SK-N-SH (cell line): ENCODE results near the gene KCTD17. TPM values are rescaled to one million over a fixed set of nuclear protein-coding genes. Genes with fewer than 3 reads are reported as not detected.

Experiments
- CTCF ChIA-PET: fragments of 300-600, 350-600 bp; formaldehyde crosslinking; extraction: SDS; loops from one replicate; lab custom pipeline; 2021; lab: Yijun Ruan, JAX
- POLR2A ChIA-PET: fragments of 350-600 bp; sonication (Branson Sonifier 250); formaldehyde crosslinking; extraction: SDS; loops from one replicate; lab custom pipeline; 2020; ENCODE audit warnings: antibody characterized with exemption, inconsistent platforms; lab: Yijun Ruan, JAX
- DNase-seq: peaks from one replicate; pipeline ENCODE4 v3.0.0; 2012
- H2AFZ ChIP-seq: fragments of 200-600 bp; sonication (generic); 2 replicates; pipeline ENCODE4 v1.8.1; 2016; ENCODE audit warnings: antibody characterized with exemption, mild to moderate bottlenecking, low read depth
- H3F3A ChIP-seq: fragments of 200-600 bp; sonication (generic); replicated peaks from 2 replicates; pipeline ENCODE3; 2016; ENCODE audit warnings: antibody characterized with exemption, mild to moderate bottlenecking; ENCODE audit not compliant: insufficient read depth
- H3K27ac ChIP-seq, 2 experiments: fragments of 200-500 bp in 1 of 2; fragments of 200-600 bp in 1 of 2; sonication (Bioruptor generic) in 1 of 2; sonication (generic), shearing (Covaris generic) in 1 of 2; 2 replicates each; pipeline versions ENCODE4 v1.5.1 to v1.6.1; 2014 to 2016; ENCODE audit warnings: low read depth in 2 of 2, inconsistent platforms in 1 of 2, low read length in 1 of 2, mild to moderate bottlenecking in 1 of 2, mixed read lengths in 1 of 2
- H3K27me3 ChIP-seq: fragments of 200-600 bp; sonication (generic), shearing (Covaris generic); 2 replicates; pipeline ENCODE4 v1.6.1; 2016; ENCODE audit warnings: mixed run types; ENCODE audit not compliant: insufficient read depth
- H3K36me3 ChIP-seq, 2 experiments: fragments of 200-500 bp in 1 of 2; fragments of 200-600 bp in 1 of 2; sonication (Bioruptor generic) in 1 of 2; sonication (generic) in 1 of 2; replicated peaks in 1 of 2; 2 replicates each; pipeline versions ENCODE3 to v1.5.1; 2014 to 2016; ENCODE audit warnings: low read length in 1 of 2, mild to moderate bottlenecking in 1 of 2; ENCODE audit not compliant: insufficient read depth in 2 of 2, control insufficient read depth in 1 of 2
- H3K4me1 ChIP-seq, 2 experiments: fragments of 200-500 bp in 1 of 2; fragments of 200-600 bp in 1 of 2; sonication (Bioruptor generic) in 1 of 2; sonication (generic), shearing (Covaris generic) in 1 of 2; 2 replicates each; pipeline versions ENCODE4 v1.5.1 to v1.6.1; 2014 to 2016; ENCODE audit warnings: low read depth in 1 of 2, low read length in 1 of 2, mixed run types in 1 of 2; ENCODE audit not compliant: insufficient read depth in 2 of 2, control insufficient read depth in 1 of 2
- H3K4me2 ChIP-seq: fragments of 200-600 bp; sonication (generic), shearing (Covaris generic); 2 replicates; pipeline ENCODE4 v1.6.1; 2017; ENCODE audit warnings: mixed run types
- H3K4me3 ChIP-seq, 2 experiments: fragments of 200-500 bp in 1 of 2; fragments of 200-600 bp in 1 of 2; sonication (Bioruptor generic) in 1 of 2; sonication (generic), shearing (Covaris generic) in 1 of 2; 2 replicates each; pipeline versions ENCODE4 v1.5.1 to v1.8.1; 2014 to 2016; ENCODE audit warnings: low read depth in 2 of 2, inconsistent platforms in 1 of 2, low read length in 1 of 2, mild to moderate bottlenecking in 1 of 2, mixed read lengths in 1 of 2, moderate library complexity in 1 of 2
- H3K79me2 ChIP-seq: fragments of 200-600 bp; sonication (generic); 2 replicates; pipeline ENCODE4 v1.8.1; 2017; ENCODE audit warnings: mild to moderate bottlenecking; ENCODE audit not compliant: insufficient read depth
- H3K9ac ChIP-seq: fragments of 200-600 bp; sonication (generic); 2 replicates; pipeline ENCODE4 v1.6.1; 2017; ENCODE audit warnings: mixed run types
- H3K9me2 ChIP-seq: fragments of 200-600 bp; sonication (generic); 2 replicates; pipeline ENCODE4 v1.6.1; 2017; ENCODE audit warnings: mixed run types
- H3K9me3 ChIP-seq: fragments of 200-600 bp; sonication (generic); 2 replicates; pipeline ENCODE4 v1.6.1; 2017; ENCODE audit warnings: mixed run types, mild to moderate bottlenecking, moderate library complexity
- H4K20me1 ChIP-seq: fragments of 200-600 bp; sonication (generic); 2 replicates; pipeline ENCODE4 v1.6.1; 2017; ENCODE audit warnings: mild to moderate bottlenecking, mixed run types; ENCODE audit not compliant: insufficient read depth
- ELF1 ChIP-seq: IDR thresholded peaks from 2 replicates; pipeline ENCODE4 v1.4.0; 2012
- EZH2phosphoT487 ChIP-seq: fragments of 200-600 bp; sonication (generic); IDR thresholded peaks from 2 replicates; pipeline ENCODE4 v1.6.1; 2017; ENCODE audit warnings: low read depth, mixed run types, mild to moderate bottlenecking, antibody characterized with exemption, moderate library complexity, borderline replicate concordance
- FOSL2 ChIP-seq: IDR thresholded peaks from 2 replicates; pipeline ENCODE4 v1.4.0; 2012; ENCODE audit warnings: low read depth, mild to moderate bottlenecking, moderate library complexity, borderline replicate concordance
- GABPA ChIP-seq: IDR thresholded peaks from 2 replicates; pipeline ENCODE4 v1.4.0; 2012; ENCODE audit warnings: low read depth, mild to moderate bottlenecking
- JUND ChIP-seq: IDR thresholded peaks from 2 replicates; pipeline ENCODE4 v1.4.0; 2012
- MXI1 ChIP-seq: IDR thresholded peaks from 2 replicates; pipeline ENCODE4 v1.6.1; 2012; ENCODE audit warnings: mild to moderate bottlenecking, low read depth, low read length, improper control_type of control experiment
- NFIC ChIP-seq: IDR thresholded peaks from 2 replicates; pipeline ENCODE4 v1.4.0; 2012; ENCODE audit warnings: borderline replicate concordance
- NRF1 ChIP-seq: IDR thresholded peaks from 2 replicates; pipeline ENCODE4 v1.6.1; 2012; ENCODE audit warnings: low read depth, mild to moderate bottlenecking, low read length
- PBX3 ChIP-seq: IDR thresholded peaks from 2 replicates; pipeline ENCODE4; 2012
- POLR2AphosphoS5 ChIP-seq: IDR thresholded peaks from 2 replicates; pipeline ENCODE4 v1.6.1; 2012; ENCODE audit warnings: low read depth, low read length
- RCOR1 ChIP-seq: fragments of 150-350 bp; IDR thresholded peaks from 2 replicates; pipeline ENCODE4 v1.6.1; 2017; ENCODE audit warnings: antibody characterized with exemption, low read length
- REST ChIP-seq: IDR thresholded peaks from 2 replicates; pipeline ENCODE4 v1.6.1; 2012; ENCODE audit warnings: mild to moderate bottlenecking, low read depth, low read length, moderate library complexity
- RXRA ChIP-seq: IDR thresholded peaks from 2 replicates; pipeline ENCODE4 v1.4.0; 2012; ENCODE audit warnings: low read depth, mild to moderate bottlenecking, borderline replicate concordance
- TAF1 ChIP-seq: IDR thresholded peaks from 2 replicates; pipeline ENCODE4 v1.6.1; 2012; ENCODE audit warnings: low read depth, mild to moderate bottlenecking, low read length, moderate library complexity, borderline replicate concordance
- TCF12 ChIP-seq: IDR thresholded peaks from 2 replicates; pipeline ENCODE4 v1.4.0; 2012
- USF1 ChIP-seq: IDR thresholded peaks from 2 replicates; pipeline ENCODE4 v1.4.0; 2012; ENCODE audit warnings: low read depth, borderline replicate concordance
- WGBS: methylation state at CpG from one replicate; pipeline ENCODE4 v1.1.6; 2017; ENCODE audit warnings: low lambda C conversion rate; 5-methylcytosine and 5-hydroxymethylcytosine counted together
- polyA plus RNA-seq, 3 experiments: library from polyadenylated mRNA; depleted of rRNA; stranded (reverse); fragments of >200 nt; gene quantifications; 2 replicates each; pipeline ENCODE4 v1.2.3, GENCODE V29; 2012
- TF ChIP-seq, protein P1 (sequence below): IDR thresholded peaks from 2 replicates; pipeline ENCODE4 v1.4.0; 2012; ENCODE audit warnings: low read depth, borderline replicate concordance
- TF ChIP-seq, protein P2 (sequence below): IDR thresholded peaks from 2 replicates; pipeline ENCODE4 v1.4.0; 2012; ENCODE audit warnings: low read depth

Gene KCTD17
- polyA plus RNA-seq, 1 of the 3 experiments (the other 2 are of a cell fraction), result 57.8 TPM

DNA sequence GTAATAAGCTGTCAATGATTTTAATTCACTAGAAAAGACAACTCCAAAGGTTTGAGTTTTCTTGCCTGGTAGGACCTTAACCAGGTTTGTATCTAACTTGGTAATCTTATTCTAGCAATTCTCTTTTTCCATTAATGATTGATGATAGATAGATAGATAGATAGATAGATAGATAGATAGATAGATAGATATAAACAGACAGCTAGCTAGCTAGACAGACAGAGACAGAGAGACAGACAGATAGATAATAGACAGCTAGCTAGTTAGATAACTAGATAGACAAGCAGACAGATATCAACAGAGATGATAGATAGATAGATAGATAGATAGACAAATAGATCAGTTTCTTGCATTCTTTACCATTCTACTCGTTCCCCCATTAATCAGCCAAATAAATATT, 42.7 kb downstream of the KCTD17 start:
- H3K4me2 ChIP-seq, result no peak overlapping the region
- no peak overlapping the region for H3K9ac ChIP-seq
- no peak overlapping the region for H3K4me3 ChIP-seq
- peaks cover 0 to 7% of the 10 kb centered on the region in 2 experiments; a peak in 1 of 4 replicates for H3K4me1 ChIP-seq
- H3K27me3 ChIP-seq, result peaks cover 23% of the 10 kb centered on the region; the same call in 1 of the 2 replicates
- H3F3A ChIP-seq, result no peaks in the 10 kb centered on the region
- ChIA-PET CTCF (interaction anchor here (1.1 to 1.3 kb wide), 2 partner anchors 16 to 106 kb away, joined by 3 read pairs; no protein-coding TSS in a partner anchor), POLR2A (no interaction called here)
- no peaks in the 10 kb centered on the region for H4K20me1 ChIP-seq
- no peaks in the 10 kb centered on the region for H3K79me2 ChIP-seq
- no peak for DNase-seq
- H2AFZ ChIP-seq, result no peak overlapping the region
- H3K27ac ChIP-seq, result no peak overlapping the region
- TF ChIP-seq, protein P1, sequence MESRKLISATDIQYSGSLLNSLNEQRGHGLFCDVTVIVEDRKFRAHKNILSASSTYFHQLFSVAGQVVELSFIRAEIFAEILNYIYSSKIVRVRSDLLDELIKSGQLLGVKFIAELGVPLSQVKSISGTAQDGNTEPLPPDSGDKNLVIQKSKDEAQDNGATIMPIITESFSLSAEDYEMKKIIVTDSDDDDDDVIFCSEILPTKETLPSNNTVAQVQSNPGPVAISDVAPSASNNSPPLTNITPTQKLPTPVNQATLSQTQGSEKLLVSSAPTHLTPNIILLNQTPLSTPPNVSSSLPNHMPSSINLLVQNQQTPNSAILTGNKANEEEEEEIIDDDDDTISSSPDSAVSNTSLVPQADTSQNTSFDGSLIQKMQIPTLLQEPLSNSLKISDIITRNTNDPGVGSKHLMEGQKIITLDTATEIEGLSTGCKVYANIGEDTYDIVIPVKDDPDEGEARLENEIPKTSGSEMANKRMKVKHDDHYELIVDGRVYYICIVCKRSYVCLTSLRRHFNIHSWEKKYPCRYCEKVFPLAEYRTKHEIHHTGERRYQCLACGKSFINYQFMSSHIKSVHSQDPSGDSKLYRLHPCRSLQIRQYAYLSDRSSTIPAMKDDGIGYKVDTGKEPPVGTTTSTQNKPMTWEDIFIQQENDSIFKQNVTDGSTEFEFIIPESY, result no peak
- TF ChIP-seq TAF1 (no peak), REST (no peak), RCOR1 (no peak), RXRA (no peak)
- 4% methylated on average over 1 of the region's 1 CpG for WGBS
- H3K9me3 ChIP-seq, result no peaks in the 10 kb centered on the region
- no peaks in the 10 kb centered on the region for H3K9me2 ChIP-seq
- no peaks in the 10 kb centered on the region for H3K36me3 ChIP-seq

GRCh38 chr22:37095113-37095512, 43.6 kb downstream of the KCTD17 start:
- Histone ChIP-seq H2AFZ (no peak overlapping the region), H3K9me3 (no peaks in the 10 kb centered on the region), H3K9me2 (no peaks in the 10 kb centered on the region), H3K9ac (no peak overlapping the region), H3K79me2 (no peaks in the 10 kb centered on the region), H3K4me2 (no peak overlapping the region), H3F3A (no peaks in the 10 kb centered on the region), H3K4me3 (no peak overlapping the region), H3K4me1 (peaks cover 0 to 7% of the 10 kb centered on the region in 2 experiments; a peak in 1 of 4 replicates), H4K20me1 (no peaks in the 10 kb centered on the region), H3K36me3 (no peaks in the 10 kb centered on the region), H3K27ac (no peak overlapping the region), H3K27me3 (peaks cover 23% of the 10 kb centered on the region; the same call in 1 of the 2 replicates)
- TF ChIP-seq TCF12 (no peak), EZH2phosphoT487 (no peak), USF1 (no peak), JUND (no peak), NFIC (no peak), NRF1 (no peak), FOSL2 (no peak), PBX3 (no peak), GABPA (no peak), MXI1 (no peak), RXRA (no peak), POLR2AphosphoS5 (no peak), ELF1 (no peak)
- TF ChIP-seq, protein P2, sequence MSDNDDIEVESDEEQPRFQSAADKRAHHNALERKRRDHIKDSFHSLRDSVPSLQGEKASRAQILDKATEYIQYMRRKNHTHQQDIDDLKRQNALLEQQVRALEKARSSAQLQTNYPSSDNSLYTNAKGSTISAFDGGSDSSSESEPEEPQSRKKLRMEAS, result no peak
- POLR2A ChIA-PET, result no interaction called here
- CTCF ChIA-PET, result no interaction called here
- no peak for DNase-seq
- 72% methylated on average over 11 of the region's 11 CpGs for WGBS
